Dedifferentiated amniotic fluid mesenchymal stem cell (primary cell): Measurements from ENCODE around the gene TTBK1.

ENCODE experiments used
- DNase-seq: peaks from one replicate; pipeline ENCODE4 v3.0.0-alpha.2; 2016; ENCODE audit errors: extremely low spot score

Gene TTBK1

DNA sequence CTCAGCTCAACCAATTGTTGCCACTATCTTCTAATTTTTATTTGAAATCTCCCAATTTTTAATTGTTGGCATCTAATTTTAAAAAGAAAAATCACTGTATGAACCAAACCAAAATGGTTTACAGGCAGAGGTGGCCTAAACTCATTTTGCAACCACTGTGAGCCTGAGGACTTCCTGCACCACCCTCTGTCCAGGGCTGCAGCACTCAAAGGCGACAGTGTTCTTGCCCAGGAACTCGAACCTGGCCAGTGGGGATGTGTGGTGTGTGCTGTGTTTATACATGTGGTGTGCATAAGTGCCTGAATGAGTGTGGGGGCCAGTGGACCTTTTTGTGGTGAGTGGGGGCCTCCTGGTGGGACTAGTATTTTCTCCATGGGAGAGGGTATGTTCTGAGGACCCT is 30.4 kb downstream of the TTBK1 start:
- no peak for DNase-seq

DNA sequence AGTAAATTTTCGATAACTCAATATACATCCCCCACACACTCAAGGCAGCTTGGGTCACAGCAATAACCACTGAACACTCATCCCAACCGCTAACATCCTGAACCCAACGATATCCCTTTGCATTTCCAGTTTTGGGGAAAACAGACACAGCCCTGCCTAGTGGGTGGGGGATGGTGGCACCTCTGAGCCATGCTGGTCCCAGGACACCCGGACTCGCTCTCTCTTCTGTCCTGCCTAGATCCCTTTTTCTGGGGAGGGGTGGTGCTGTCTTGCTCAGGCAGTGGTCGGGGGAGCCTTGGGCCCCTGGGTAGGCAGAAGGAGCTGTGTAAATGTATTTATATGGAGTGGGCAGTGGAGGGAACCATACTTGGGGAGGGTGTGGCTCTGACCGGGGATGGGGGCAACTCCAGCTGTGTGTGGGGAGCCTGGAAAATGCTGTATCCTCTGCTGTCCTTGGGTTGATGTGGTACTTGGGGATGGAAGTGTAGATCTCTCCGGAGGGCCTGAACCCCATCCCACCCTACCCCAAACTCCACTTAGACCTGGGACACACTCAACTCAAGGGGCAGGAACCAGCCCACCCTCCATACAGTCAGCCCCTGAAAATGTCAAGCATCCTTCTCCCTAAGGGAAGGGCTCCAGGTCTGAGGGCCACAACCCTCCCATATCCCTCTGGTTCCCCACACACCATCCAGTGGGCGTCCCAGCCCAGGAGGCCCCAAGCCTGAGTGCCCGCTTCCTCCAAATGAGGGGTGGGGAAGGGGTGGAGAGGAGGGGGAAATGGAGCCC is 31.0 kb downstream of the TTBK1 start:
- no peak for DNase-seq

DNA sequence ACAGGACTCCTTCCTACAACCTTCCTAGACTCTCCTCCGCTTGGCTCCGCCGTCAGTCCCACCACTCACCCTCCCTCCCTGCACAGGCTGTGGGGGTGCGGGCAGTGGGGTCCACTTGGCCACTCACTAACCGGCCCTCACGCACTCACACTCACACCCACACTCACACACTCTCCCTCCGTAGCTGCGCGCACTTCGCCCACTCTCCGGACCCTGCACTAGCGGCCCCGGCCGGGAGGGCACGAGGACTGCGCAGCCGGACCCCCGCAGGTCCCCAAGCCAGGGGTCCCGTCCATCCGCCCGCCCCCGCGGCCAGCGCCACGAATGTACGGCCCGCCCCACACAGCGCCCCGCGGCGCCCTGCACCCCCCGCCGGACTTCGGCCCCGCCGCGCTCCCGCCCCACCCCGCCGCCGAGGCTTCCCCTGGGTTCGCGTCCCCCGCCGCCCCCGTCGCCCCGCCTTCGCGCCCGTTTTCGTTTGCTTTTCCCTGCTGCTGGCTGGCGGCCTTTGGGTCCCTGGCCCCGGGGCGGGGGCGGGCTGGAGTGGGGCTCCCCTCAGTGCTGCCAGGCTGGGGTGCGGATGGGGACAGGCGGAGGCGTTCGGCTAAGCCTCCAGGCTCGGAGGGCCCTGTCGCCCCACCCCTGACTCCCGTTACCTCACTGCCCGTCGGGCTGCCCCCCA is 31.8 kb downstream of the TTBK1 start:
- DNase-seq = no peak

DNA sequence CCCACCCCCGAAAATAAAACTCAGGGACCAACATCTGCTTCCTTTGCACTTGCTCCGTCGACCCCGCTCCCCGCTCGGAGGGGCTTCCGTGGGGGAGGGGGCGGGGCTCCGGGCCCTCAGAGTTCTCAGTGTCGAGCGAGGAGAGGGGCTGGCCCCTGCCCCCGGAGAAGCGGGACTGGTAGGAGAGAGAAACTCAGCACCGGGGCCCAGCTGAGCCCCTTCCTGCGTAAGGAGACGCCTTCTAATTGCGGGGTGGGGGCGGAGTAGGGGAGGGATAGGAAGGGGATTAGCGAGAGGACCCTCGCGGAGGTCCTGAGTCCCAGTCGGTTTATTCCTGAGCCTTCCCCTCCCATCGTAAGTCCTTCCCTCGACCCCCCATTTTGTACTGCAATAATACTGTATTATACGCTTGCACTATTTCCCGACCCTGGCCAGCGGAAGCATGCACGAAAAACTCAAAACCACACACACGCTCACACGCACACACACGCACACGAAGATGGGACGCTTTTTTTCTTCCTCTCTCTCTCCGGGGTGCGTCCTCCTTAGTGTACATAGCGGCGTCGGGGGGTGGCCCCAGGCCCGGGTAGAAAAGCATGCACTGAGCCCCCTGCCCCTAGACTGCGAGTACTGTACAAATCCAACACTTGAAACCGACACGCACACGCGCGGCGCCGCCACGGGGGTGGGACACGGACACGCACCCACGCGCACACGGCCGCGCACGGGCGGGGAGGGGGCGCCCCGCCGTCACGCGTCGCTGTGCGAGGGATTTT is 32.7 kb downstream of the TTBK1 start:
- DNase-seq = no peak

DNA sequence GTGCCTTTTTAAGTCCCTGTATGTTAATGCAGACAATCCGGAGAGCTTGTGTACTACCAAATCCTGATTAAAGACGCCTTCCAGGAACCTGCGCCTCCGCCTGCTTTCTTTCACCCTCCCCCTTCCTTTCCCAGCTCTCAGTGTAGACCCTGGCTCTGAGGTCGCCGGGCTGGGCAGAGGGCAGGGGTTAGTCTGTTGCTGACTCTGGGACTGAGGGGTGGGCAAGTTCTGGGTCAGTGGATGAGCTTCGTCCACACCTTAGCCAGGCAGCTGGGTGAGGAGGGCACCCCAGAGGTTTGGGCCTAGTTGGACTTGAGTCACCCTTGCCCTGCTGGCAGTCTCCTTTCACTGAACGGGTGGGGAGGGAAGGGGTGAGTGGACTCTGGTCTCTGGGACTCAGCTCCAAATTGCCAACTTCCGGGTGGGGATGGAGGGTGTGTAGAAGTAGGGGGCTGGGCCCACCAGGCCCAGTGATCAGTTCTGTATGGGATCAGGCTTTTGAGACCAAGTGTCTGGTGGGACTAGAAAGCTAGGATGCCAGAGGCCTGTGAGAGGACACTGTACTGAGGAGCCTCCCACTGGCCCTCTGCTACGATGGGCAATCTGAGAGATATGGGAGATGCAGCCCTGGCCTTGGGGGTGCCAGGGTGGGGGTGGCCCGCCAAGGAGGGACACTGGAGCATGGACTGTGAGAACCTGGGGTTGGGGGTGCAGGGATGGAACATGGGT is 33.5 kb downstream of the TTBK1 start:
- DNase-seq = no peak

DNA sequence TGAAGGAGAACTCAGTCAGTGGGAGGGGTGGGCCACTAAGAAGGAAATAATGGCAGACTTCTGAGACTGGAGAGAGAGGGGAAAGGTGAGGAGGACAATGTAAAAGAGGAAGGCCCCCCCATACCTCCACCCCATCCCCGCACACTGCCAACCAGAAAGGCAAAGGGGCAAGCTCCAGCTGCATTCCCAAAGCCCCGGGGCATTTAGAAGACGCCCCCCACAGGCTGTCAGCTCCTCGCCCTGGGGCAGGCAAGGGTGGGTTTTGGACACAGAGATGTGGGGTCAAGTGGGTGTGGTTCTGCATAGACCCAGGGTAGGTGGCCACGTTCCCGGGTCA is 34.0 kb downstream of the TTBK1 start:
- no peak for DNase-seq

DNA sequence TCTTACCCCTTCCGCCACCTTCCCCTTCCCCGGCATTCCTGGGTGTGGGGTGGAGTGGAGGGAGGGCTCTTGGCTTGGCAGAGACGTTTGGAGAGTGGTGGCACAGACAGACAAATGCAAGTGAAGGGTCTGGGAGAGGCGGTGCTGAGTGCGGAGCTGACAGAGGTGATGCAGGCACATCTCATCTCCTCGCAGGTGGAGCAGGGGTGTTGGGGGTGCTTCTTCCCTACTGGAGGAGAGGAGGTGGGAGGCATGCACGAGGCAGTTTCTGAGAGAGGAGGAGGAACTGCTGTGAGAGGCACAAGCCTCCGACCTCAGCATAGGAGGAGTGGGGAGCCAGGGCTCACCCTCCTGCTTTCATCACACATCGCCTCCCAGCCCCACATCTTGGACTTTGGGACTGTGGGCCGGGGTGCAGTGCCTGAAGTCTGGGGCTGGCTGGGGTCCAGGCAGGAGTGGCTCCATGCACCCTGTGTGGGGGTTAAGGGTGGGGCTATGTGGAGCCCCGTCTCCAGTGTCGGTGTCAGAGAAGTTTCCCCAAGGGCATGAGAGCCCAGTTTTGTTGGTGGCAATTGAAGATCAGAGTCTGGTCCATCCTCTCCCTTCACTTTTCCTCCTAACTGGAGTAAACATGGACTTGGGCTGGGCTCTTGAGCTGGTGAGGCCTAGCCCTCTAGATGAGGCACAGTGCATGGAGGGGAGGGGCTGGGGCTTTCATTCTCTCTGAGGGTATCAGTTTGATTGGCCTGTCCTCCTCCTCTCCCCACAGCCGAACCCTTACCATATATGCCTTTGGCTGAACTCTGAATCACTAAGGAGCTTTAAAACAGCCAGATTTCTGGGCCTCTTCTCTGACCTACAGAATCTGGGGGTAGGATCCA is 34.6 kb downstream of the TTBK1 start:
- no peak for DNase-seq

DNA sequence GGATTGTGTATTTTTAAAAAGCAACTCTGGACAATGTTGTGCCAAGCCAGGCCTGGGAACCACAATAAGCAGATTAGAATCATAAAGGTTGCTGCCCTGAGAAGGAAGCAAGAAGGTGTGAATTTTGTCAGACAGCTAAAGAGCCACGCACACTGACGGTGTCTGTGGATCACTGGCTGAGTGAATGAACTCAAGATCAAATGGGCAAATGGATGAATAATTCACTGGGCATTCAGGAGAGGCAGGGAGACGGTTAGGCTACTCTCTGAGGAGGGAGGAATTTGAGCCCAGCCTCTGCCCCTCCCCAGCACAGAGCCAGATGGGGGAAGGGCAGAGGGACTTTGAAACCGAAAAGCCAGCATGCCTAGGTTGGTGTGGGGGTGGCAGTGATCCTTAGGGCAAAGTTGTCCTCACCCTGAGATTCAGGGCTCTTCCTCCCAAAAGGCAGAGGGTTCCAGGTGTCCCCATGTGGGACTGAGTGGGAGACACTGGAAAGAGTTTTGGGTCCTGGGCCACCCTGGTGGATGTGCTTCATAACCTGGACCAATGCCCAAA is 35.3 kb downstream of the TTBK1 start:
- no peak for DNase-seq

DNA sequence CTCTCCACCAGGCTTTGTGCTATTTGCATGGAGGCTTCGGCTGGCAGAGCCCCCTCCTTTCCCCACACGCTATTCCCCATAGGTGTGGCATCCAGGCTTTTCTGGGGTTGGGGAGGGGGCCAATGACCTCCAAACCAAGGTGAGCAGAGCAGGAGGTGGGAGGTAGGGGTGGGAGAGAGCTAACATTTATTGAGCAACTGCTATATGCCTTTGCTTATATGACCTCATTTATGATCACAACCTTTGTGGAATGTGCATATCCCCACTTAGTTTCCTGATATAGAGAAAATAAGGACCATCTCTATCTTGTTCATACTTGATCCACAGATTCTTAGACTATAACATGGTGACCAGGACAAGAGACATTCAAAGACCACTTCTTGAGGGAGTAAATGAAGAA is 37.0 kb downstream of the TTBK1 start:
- no peak for DNase-seq

DNA sequence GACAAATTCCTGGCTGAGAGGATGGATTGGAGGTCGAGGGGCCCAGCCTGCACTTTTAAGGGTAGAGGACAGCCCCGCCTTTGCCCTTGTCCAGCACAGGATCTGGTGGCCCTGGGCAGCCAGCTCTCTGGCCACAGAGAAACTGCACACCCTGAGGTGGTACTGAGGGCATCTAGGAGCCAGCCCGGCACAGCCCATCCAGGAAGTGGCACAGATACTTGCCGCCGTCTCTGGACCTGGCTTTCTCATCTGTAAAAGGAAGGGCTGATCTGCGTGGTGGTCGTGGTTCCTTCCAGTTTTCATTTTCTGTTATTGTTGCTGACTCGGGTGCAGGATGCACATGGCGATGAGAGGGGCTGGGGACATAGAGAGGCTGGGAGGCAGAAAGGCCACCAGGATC is 38.8 kb downstream of the TTBK1 start:
- DNase-seq = no peak

DNA sequence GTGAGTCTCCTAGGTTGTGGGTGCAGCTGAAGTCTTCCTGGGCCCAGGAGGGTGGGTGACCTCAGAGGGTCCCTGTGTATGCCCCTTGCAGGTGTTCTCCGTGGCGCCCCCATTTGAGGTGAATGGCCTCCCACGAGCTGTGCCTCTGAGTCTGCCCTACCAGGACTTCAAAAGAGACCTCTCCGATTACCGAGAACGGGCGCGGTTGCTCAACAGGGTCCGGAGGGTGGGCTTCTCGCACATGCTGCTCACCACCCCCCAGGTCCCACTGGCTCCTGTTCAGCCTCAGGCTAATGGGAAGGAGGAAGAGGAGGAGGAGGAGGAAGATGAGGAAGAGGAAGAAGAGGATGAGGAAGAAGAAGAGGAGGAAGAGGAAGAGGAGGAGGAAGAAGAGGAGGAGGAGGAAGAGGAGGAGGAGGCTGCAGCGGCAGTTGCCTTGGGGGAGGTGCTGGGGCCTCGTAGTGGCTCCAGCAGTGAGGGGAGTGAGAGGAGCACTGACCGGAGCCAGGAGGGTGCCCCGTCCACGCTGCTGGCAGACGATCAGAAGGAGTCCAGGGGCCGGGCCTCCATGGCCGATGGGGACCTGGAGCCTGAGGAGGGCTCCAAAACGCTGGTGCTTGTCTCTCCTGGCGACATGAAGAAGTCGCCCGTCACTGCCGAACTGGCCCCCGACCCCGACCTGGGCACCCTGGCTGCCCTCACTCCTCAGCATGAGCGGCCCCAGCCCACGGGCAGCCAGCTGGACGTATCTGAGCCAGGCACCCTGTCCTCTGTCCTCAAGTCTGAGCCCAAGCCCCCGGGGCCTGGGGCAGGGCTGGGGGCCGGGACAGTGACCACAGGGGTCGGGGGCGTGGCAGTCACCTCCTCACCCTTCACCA is 39.6 kb downstream of the TTBK1 start:
- DNase-seq = no peak

DNA sequence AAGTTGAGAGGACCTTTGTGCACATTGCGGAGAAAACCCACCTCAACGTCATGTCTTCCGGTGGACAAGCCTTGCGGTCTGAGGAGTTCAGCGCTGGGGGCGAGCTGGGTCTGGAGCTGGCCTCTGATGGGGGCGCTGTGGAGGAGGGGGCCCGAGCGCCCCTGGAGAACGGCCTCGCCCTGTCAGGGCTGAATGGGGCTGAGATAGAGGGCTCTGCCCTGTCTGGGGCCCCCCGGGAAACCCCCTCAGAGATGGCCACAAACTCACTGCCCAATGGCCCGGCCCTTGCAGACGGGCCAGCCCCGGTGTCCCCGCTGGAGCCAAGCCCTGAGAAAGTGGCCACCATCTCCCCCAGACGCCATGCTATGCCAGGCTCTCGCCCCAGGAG is 40.2 kb downstream of the TTBK1 start:
- DNase-seq = no peak

DNA sequence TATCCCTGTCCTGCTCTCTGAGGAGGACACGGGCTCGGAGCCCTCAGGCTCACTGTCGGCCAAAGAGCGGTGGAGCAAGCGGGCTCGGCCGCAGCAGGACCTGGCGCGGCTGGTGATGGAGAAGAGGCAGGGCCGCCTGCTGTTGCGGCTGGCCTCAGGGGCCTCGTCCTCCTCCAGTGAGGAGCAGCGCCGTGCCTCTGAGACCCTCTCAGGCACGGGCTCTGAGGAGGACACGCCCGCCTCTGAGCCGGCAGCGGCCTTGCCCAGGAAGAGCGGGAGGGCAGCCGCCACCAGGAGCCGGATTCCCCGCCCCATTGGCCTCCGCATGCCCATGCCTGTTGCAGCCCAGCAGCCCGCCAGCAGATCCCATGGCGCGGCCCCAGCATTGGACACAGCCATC is 40.6 kb downstream of the TTBK1 start:
- DNase-seq = no peak

DNA sequence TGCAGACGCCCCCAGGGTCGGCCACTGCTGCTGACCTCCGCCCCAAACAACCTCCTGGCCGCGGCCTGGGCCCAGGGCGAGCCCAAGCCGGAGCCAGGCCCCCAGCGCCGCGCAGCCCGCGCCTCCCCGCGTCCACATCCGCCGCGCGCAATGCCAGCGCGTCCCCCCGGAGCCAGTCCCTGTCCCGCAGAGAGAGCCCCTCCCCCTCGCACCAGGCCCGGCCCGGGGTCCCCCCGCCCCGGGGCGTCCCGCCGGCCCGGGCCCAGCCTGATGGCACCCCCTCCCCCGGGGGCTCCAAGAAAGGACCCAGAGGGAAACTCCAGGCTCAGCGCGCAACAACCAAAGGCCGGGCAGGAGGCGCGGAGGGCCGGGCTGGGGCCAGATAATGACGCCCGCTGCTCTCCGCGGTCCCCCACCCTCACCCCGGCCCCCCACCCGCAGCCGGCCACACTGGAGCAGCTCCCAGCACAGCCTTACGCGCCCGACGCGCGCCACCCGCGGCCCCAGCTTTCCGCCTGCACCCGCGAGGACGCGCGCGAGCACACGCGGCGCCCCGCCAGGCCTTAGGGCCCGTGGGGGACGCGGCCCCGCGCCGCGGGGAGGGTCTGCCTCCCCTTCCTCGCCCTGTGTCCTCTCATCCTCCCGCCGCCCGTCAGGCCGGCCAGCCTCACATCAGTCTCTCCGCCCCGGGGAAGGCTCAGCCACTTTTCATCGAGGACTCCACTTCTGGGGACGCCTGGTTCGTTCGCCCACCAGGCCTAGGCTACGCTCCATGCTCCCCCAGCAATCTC is 41.9 kb downstream of the TTBK1 start:
- no peak for DNase-seq

DNA sequence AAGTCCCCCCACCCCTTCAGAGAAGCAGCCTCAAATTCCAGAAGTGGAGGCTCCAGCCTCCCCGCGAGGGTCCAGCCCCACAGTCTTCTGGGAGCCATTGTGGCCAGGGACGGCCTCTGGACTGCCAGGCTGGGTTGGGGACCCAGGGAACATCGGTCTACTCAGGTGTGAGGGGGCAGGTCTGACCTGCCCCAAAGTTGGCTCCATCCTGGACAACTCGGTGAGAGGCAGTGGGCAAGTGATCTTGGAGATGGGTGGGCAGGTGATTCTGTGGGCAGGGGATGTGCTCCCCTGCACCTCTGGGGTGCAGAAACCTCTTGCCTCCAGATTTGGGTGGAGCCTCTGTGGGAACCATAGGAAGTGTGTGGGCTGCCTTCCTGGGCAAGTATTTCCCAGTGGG is 42.6 kb downstream of the TTBK1 start:
- no peak for DNase-seq

DNA sequence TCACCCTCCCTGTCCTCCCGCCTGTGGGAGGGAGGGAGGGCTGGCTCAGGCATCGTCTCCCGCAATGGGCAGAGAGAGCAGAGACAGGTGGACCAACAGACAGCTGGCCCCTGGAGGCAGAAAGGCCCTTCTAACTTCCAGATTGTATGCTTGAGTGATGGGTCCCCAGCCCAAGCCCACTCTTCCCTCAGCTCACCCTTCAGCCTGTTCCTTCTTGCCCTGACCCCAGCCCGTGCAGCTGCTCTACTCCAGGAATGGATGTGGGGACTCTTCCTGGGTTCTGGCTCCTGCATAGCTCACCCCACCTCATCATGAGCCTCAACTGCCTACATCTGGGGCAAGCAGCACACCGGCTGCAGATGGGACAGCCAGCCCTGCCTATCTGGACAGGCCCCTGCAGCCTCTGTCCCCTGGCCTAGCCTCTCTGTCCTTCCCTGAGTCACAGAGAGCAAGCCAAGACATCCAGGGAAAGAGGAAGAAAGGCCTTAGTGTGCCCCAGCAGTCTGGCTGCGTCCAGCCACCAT is 43.2 kb downstream of the TTBK1 start:
- DNase-seq = no peak

DNA sequence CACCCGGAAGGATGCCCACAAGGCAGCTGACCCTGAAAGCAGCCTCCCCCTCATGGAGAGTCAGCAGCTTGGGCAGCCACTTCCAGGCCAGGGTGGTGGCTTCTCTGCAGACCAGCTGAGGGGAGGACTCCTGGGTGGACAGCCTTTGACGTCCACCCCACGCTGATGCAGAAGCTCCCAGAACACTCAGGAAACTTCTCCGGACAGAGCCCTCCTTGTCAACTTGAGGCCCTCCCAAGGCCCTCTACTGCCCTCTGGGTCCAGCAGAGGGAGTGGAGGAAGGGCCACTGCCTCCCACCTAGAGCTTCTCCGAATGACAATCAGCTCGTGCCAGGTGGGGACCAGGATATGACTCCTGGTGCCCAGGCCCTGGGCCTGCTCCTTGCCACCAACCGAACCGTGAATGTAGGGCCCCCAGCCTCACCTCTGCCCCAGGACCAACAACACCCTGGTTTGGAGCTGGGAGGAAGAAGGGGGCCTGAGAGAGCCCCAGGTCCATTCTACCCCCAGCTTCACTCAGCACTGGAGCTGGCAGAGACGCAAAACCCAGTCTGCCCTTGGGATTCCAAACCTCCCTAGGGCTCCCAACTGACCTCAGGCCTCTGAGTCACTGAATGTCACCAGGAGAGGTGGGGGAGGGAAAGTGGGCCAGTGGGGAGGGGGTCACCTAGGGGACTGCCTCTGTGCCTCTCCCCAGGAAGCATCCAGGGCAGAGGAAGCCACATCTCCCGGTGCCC is 43.9 kb downstream of the TTBK1 start:
- DNase-seq = no peak
